H1 (cell line): ENCODE data around the gene TRIM38. TPM values are rescaled to one million over a fixed set of nuclear protein-coding genes. Genes with fewer than 3 reads are reported as not detected.

Experiments used
- CBX8 ChIP-seq: fragments of 300-800, 300-1000 bp; sonication (generic); IDR thresholded peaks from 2 replicates; pipeline ENCODE4 v1.7.1; 2016; ENCODE audit warnings: low read depth, low read length, borderline replicate concordance
- CHD1 ChIP-seq: IDR thresholded peaks from 2 replicates; pipeline ENCODE4 v1.6.1; 2012; ENCODE audit warnings: low read depth, low read length, improper control_type of control experiment
- EGR1 ChIP-seq: IDR thresholded peaks from 2 replicates; pipeline ENCODE4 v1.6.1; 2011; ENCODE audit warnings: low read depth, low read length, borderline replicate concordance
- EZH2 ChIP-seq: fragments of 200-600 bp; sonication (generic); IDR thresholded peaks from 2 replicates; pipeline ENCODE4 v1.7.1; 2012; ENCODE audit warnings: low read depth, mild to moderate bottlenecking, moderate library complexity, low read length, inconsistent platforms; ENCODE audit not compliant: severe bottlenecking
- GABPA ChIP-seq: IDR thresholded peaks from 2 replicates; pipeline ENCODE4 v1.6.1; 2011; ENCODE audit warnings: mild to moderate bottlenecking, low read length, moderate library complexity, borderline replicate concordance; ENCODE audit not compliant: insufficient read depth
- RAD21 ChIP-seq, 2 experiments: IDR thresholded peaks in 1 of 2; conservative IDR thresholded peaks in 1 of 2; 2 replicates each; pipeline ENCODE4 v1.6.1; 2011; ENCODE audit warnings: low read depth in 2 of 2, low read length in 2 of 2, improper control_type of control experiment in 1 of 2, inconsistent platforms in 1 of 2, mild to moderate bottlenecking in 1 of 2, moderate library complexity in 1 of 2
- RFX5 ChIP-seq: IDR thresholded peaks from 2 replicates; pipeline ENCODE4 v1.6.1; 2011; ENCODE audit warnings: low read depth, low read length, improper control_type of control experiment, borderline replicate concordance
- RNF2 ChIP-seq: fragments of 200-900, 300-1000 bp; sonication (generic); IDR thresholded peaks from 2 replicates; pipeline ENCODE4 v1.7.1; 2016; ENCODE audit warnings: borderline replicate concordance, low read depth, mild to moderate bottlenecking, antibody characterized with exemption, low read length; ENCODE audit not compliant: poor library complexity, severe bottlenecking; ENCODE audit errors: missing control alignments
- RXRA ChIP-seq: IDR thresholded peaks from 2 replicates; pipeline ENCODE4 v1.6.1; 2011; ENCODE audit warnings: low read depth, mild to moderate bottlenecking, low read length, moderate library complexity; ENCODE audit not compliant: insufficient read depth
- SAP30 ChIP-seq: fragments of 300-600 bp; sonication (generic); IDR thresholded peaks from 2 replicates; pipeline ENCODE4 v1.7.1; 2012; ENCODE audit warnings: low read length, moderate library complexity, mild to moderate bottlenecking, inconsistent platforms; ENCODE audit not compliant: insufficient read depth, insufficient replicate concordance
- SIX5 ChIP-seq: IDR thresholded peaks from 2 replicates; pipeline ENCODE4 v1.6.1; 2011; ENCODE audit warnings: mild to moderate bottlenecking, low read depth, low read length
- polyA plus RNA-seq, 7 experiments: library from polyadenylated mRNA; depleted of rRNA in 3 of 7; stranded (reverse) in 5 of 7; unstranded in 2 of 7; fragments of >200 nt in 5 of 7; fragments of 200-250 nt in 2 of 7; gene quantifications; 1 replicate in 5 of 7; 2 replicates in 1 of 7; 4 replicates in 1 of 7; pipeline versions ENCODE4 v1.2.1 to v1.2.3, GENCODE V29; 2011 to 2013; ENCODE audit warnings: missing spikeins in 2 of 7, mixed read lengths in 2 of 7
- total RNA-seq: library from RNA; stranded (reverse); fragmentation: NEBNext Ultra II Directional; extraction: Animal tissue kit (Norgen Biotek cat#: 25700); gene quantifications from 2 replicates; pipeline ENCODE4 v1.2.1, GENCODE V29; 2021

The TRIM38 gene
- total and polyA plus RNA-seq, 2 of the 8 experiments (the other 6 are each of a cell fraction or from before 2014, with no cell fraction given) = 0.43 to 0.56 TPM

DNA sequence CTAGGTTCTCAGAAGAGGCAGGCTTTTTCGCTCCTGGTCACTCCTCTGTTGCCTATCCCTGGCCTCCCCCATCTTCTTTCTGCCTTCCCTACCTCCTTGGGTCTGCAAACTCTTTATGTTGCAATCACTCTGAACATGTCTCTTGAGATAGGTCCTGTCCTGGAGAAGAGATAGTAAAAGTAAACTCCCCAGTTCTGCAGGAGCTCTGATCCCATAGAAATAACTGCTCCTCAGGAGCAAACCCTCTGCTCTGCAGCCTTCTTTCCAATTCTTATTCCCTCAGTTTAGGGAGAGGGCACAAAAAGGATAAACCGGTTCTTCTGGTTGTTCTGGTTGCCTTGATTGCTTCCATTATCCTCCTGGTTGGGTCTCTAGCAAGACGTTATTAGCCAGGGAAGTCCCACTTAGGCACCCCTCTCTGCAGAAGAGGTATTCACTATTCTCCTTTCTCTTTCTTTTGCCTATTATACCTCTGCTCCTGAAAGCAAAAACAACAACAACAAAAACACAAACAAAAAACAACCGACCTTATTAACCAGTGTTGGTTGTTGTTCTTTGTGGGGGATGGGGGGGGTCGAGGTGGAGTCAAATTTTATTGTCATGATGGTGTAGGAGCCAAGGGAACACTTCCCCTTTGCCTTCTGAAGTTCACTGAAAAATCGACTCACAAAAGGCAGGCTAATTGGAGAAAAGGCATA lies 973 bp downstream of the TRIM38 start (continued):
- no peak for TF ChIP-seq RNF2
- no peak for TF ChIP-seq EZH2
- no peak for TF ChIP-seq RFX5
- no peak for TF ChIP-seq RAD21 (IDR thresholded peaks at IDR 0.05 in 1 of 2, conservative IDR thresholded peaks at IDR 0.05 in 1 of 2; ENCODE audit: low read depth in 2 of 2, low read length in 2 of 2)
- 0 out of 2 replicates have a peak, but pooled peaks have one; percentile 28 for TF ChIP-seq RXRA
- TF ChIP-seq GABPA = no peak
- TF ChIP-seq SAP30 = no peak
- peak; percentile 79 for TF ChIP-seq EGR1
- TF ChIP-seq SIX5 = no peak
- TF ChIP-seq CHD1 = no peak
- no peak for TF ChIP-seq CBX8
